HAP-1 (cell line): Measurements from ENCODE around the gene S100A7A.
"Not testable (repeated sequence)": the region's sequence is repeated elsewhere in the genome, so short reads cannot be mapped to it uniquely, and the experiment has no call there.

Experiments used
- DNase-seq, 2 experiments: peaks; one replicate each; pipeline ENCODE4 v3.0.0-alpha.2; 2016 to 2020; ENCODE audit warnings: low spot score in 2 of 2
- H3K27me3 ChIP-seq: fragments of 250-450 bp; sonication (Bioruptor Pico); 2 replicates; pipeline ENCODE4 v1.5.1; 2020; ENCODE audit warnings: low read depth, mild to moderate bottlenecking, moderate library complexity
- H3K36me3 ChIP-seq: fragments of 250-450 bp; sonication (Bioruptor Pico); replicated peaks from 2 replicates; pipeline ENCODE4 v1.5.1; 2020; ENCODE audit warnings: mild to moderate bottlenecking
- H3K4me1 ChIP-seq: fragments of 250-450 bp; sonication (Bioruptor Pico); 2 replicates; pipeline ENCODE4 v1.5.1; 2020; ENCODE audit warnings: mild to moderate bottlenecking
- H3K4me3 ChIP-seq: fragments of 250-450 bp; sonication (Bioruptor Pico); 2 replicates; pipeline ENCODE4 v1.5.1; 2020; ENCODE audit warnings: mild to moderate bottlenecking, moderate library complexity
- H3K9me3 ChIP-seq: fragments of 250-450 bp; sonication (Bioruptor Pico); 2 replicates; pipeline ENCODE4 v1.5.1; 2020; ENCODE audit warnings: mild to moderate bottlenecking, moderate library complexity
- in situ Hi-C: fragments of 300-500 bp; cut with MboI; formaldehyde crosslinking; loops from 3 replicates; pipeline ENCODE4 v1.14.3; 2020; ENCODE audit warnings: low sequenced_read_pairs, inconsistent platforms, mixed read lengths

The S100A7A gene

GRCh38 chr1:153437236-153437635 is 20.9 kb downstream of the S100A7A start:
- DNase-seq: no peak
- no peaks in the 10 kb centered on the region for H3K27me3 ChIP-seq
- in situ Hi-C loops: no loop called here

GRCh38 chr1:153438599-153438998 is 22.3 kb downstream of the S100A7A start:
- Histone ChIP-seq H3K9me3 (no peaks in the 10 kb centered on the region), H3K27me3 (no peaks in the 10 kb centered on the region), H3K4me1 (no peaks in the 10 kb centered on the region), H3K36me3 (no peaks in the 10 kb centered on the region), H3K4me3 (no peak overlapping the region)
- in situ Hi-C loops: no loop called here
- no peak for DNase-seq

More at GRCh38 chr1:153437236-153437635, 20.9 kb downstream of the S100A7A start:
- Histone ChIP-seq H3K9me3 (no peaks in the 10 kb centered on the region), H3K36me3 (no peaks in the 10 kb centered on the region), H3K4me1 (no peaks in the 10 kb centered on the region), H3K4me3 (no peak overlapping the region)

GRCh38 chr1:153439273-153439672 is 23.0 kb downstream of the S100A7A start:
- Histone ChIP-seq H3K27me3 (no peaks in the 10 kb centered on the region), H3K4me3 (no peak overlapping the region), H3K4me1 (no peaks in the 10 kb centered on the region), H3K36me3 (no peaks in the 10 kb centered on the region), H3K9me3 (no peaks in the 10 kb centered on the region)
- in situ Hi-C loops: no loop called here
- DNase-seq: no peak

- DNase-seq: no peak
- in situ Hi-C loops: no loop called here
Observed at GRCh38 chr1:153441238-153441755, 25.0 kb downstream of the S100A7A start.

GRCh38 chr1:153443486-153443885 is 27.2 kb downstream of the S100A7A start:
- Histone ChIP-seq H3K9me3 (no peaks in the 10 kb centered on the region), H3K4me3 (no peak overlapping the region), H3K27me3 (no peaks in the 10 kb centered on the region), H3K36me3 (no peaks in the 10 kb centered on the region), H3K4me1 (no peaks in the 10 kb centered on the region)
- in situ Hi-C loops: no loop called here
- no peak for DNase-seq

More at GRCh38 chr1:153441238-153441755, 25.0 kb downstream of the S100A7A start:
- no peaks in the 10 kb centered on the region for H3K9me3 ChIP-seq
- H3K27me3 ChIP-seq: no peaks in the 10 kb centered on the region
- H3K4me1 ChIP-seq: no peaks in the 10 kb centered on the region
- H3K36me3 ChIP-seq: no peaks in the 10 kb centered on the region
- H3K4me3 ChIP-seq: no peak overlapping the region

GRCh38 chr1:153444078-153444477 is 27.8 kb downstream of the S100A7A start:
- in situ Hi-C loops: no loop called here
- Histone ChIP-seq H3K36me3 (no peaks in the 10 kb centered on the region), H3K4me3 (no peak overlapping the region), H3K27me3 (no peaks in the 10 kb centered on the region), H3K4me1 (no peaks in the 10 kb centered on the region), H3K9me3 (no peaks in the 10 kb centered on the region)
- DNase-seq: no peak

GRCh38 chr1:153447498-153448170 is 31.3 kb downstream of the S100A7A start:
- H3K27me3 ChIP-seq: no peaks in the 10 kb centered on the region
- H3K4me1 ChIP-seq: no peaks in the 10 kb centered on the region
- no peaks in the 10 kb centered on the region for H3K36me3 ChIP-seq
- DNase-seq: no peak
- no peak overlapping the region for H3K4me3 ChIP-seq
- no peaks in the 10 kb centered on the region for H3K9me3 ChIP-seq
- in situ Hi-C loops: no loop called here

- H3K4me3 ChIP-seq, in situ Hi-C loops, DNase-seq, H3K36me3 ChIP-seq, H3K9me3 ChIP-seq, H3K27me3 ChIP-seq, H3K4me1 ChIP-seq: not testable (repeated sequence)
Observed at GRCh38 chr1:153448851-153449250, 32.5 kb downstream of the S100A7A start.

GRCh38 chr1:153456396-153456795 is 40.1 kb downstream of the S100A7A start:
- no peaks in the 10 kb centered on the region for H3K9me3 ChIP-seq
- no peak for DNase-seq
- H3K4me1 ChIP-seq: no peaks in the 10 kb centered on the region
- H3K4me3 ChIP-seq: no peak overlapping the region
- H3K27me3 ChIP-seq: peaks cover 3% of the 10 kb centered on the region; the same call in 1 of the 2 replicates
- in situ Hi-C loops: no loop called here
- H3K36me3 ChIP-seq: no peaks in the 10 kb centered on the region

- Histone ChIP-seq H3K9me3 (no peaks in the 10 kb centered on the region), H3K36me3 (no peaks in the 10 kb centered on the region), H3K4me3 (no peak overlapping the region), H3K4me1 (no peaks in the 10 kb centered on the region), H3K27me3 (peaks cover 3% of the 10 kb centered on the region; the same call in 1 of the 2 replicates)
- in situ Hi-C loops: no loop called here
- DNase-seq: no peak
Observed at GRCh38 chr1:153459655-153460054, 43.3 kb downstream of the S100A7A start.

- no peaks in the 10 kb centered on the region for H3K4me1 ChIP-seq
- DNase-seq: no peak
- no peaks in the 10 kb centered on the region for H3K36me3 ChIP-seq
- peaks cover 3% of the 10 kb centered on the region; the same call in 1 of the 2 replicates for H3K27me3 ChIP-seq
- in situ Hi-C loops: no loop called here
- no peaks in the 10 kb centered on the region for H3K9me3 ChIP-seq
- H3K4me3 ChIP-seq: no peak within 1 kb of the TSS
Observed at GRCh38 chr1:153460551-153460950, 44.2 kb downstream of the S100A7A start, which contains the start of gene S100A7. Gene S100A7 (minus strand): TSS chr1:153460651. CDS start chr1:153459013, 1,638 bp downstream.

GRCh38 chr1:153462741-153463140 is 46.4 kb downstream of the S100A7A start:
- H3K36me3 ChIP-seq, in situ Hi-C loops, H3K27me3 ChIP-seq, H3K9me3 ChIP-seq, H3K4me3 ChIP-seq, DNase-seq, H3K4me1 ChIP-seq: not testable (repeated sequence)

GRCh38 chr1:153465811-153466636 is 49.7 kb downstream of the S100A7A start:
- in situ Hi-C loops: no loop called here
- no peaks in the 10 kb centered on the region for H3K4me1 ChIP-seq

GRCh38 chr1:153466908-153467307 is 50.6 kb downstream of the S100A7A start:
- no peaks in the 10 kb centered on the region for H3K9me3 ChIP-seq
- H3K36me3 ChIP-seq: no peaks in the 10 kb centered on the region
- DNase-seq: no peak
- no peaks in the 10 kb centered on the region for H3K4me1 ChIP-seq
- no peak overlapping the region for H3K4me3 ChIP-seq
- in situ Hi-C loops: no loop called here
- H3K27me3 ChIP-seq: 0 out of 2 replicates have a peak, but pooled peaks cover 3% of the 10 kb centered on the region

More at GRCh38 chr1:153465811-153466636, 49.7 kb downstream of the S100A7A start:
- no peaks in the 10 kb centered on the region for H3K36me3 ChIP-seq
- no peaks in the 10 kb centered on the region for H3K9me3 ChIP-seq
- H3K27me3 ChIP-seq: 0 out of 2 replicates have a peak, but pooled peaks cover 3% of the 10 kb centered on the region
- H3K4me3 ChIP-seq: no peak overlapping the region
- DNase-seq: peak; percentile 8 to 78
